Neural cell (in vitro differentiated cells): ENCODE results near the gene NCOR1. TPM values are rescaled to one million over a fixed set of nuclear protein-coding genes. Genes with fewer than 3 reads are reported as not detected.
"Not testable (repeated sequence)": the region's sequence is repeated elsewhere in the genome, so short reads cannot be mapped to it uniquely, and the experiment has no call there.

Source experiments
- H2AFZ ChIP-seq: fragments of 200-600, 300-800 bp; sonication (generic), shearing (Covaris generic); 2 replicates; pipeline ENCODE4 v1.6.0; 2014; ENCODE audit warnings: low read depth, mild to moderate bottlenecking, antibody characterized with exemption, low read length, moderate library complexity
- H3F3A ChIP-seq: fragments of 200-600 bp; shearing (Covaris generic); 2 replicates; pipeline ENCODE4 v1.6.1; 2016; ENCODE audit warnings: mild to moderate bottlenecking, moderate library complexity, mixed read lengths, antibody characterized with exemption, low read length; ENCODE audit not compliant: insufficient read depth, poor library complexity, severe bottlenecking
- H3K27ac ChIP-seq: fragments of 200-600, 300-800 bp; sonication (generic), shearing (Covaris generic); 2 replicates; pipeline ENCODE4 v1.5.1; 2014; ENCODE audit warnings: mild to moderate bottlenecking, low read length, moderate library complexity
- H3K27me3 ChIP-seq: fragments of 300-800, 200-600 bp; sonication (generic), shearing (Covaris generic); 2 replicates; pipeline ENCODE4 v1.6.0; 2014; ENCODE audit warnings: mild to moderate bottlenecking, low read depth, low read length, moderate library complexity; ENCODE audit not compliant: insufficient read depth
- H3K36me3 ChIP-seq: fragments of 300-800, 200-600 bp; sonication (generic), shearing (Covaris generic); 2 replicates; pipeline ENCODE4 v1.5.1; 2014; ENCODE audit warnings: mild to moderate bottlenecking, antibody characterized with exemption, low read length, moderate library complexity; ENCODE audit not compliant: insufficient read depth
- H3K4me2 ChIP-seq: fragments of 300-800, 200-600 bp; sonication (generic), shearing (Covaris generic); 2 replicates; pipeline ENCODE4 v1.6.0; 2014; ENCODE audit warnings: mild to moderate bottlenecking, low read length
- H3K4me3 ChIP-seq: fragments of 300-800, 200-600 bp; sonication (generic), shearing (Covaris generic); 2 replicates; pipeline ENCODE4 v1.5.1; 2014; ENCODE audit warnings: mild to moderate bottlenecking, low read length, moderate library complexity
- H3K79me2 ChIP-seq: fragments of 200-600 bp; shearing (Covaris generic); replicated peaks from 2 replicates; pipeline ENCODE4 v1.6.0; 2014; ENCODE audit warnings: mild to moderate bottlenecking, low read length, moderate library complexity; ENCODE audit not compliant: insufficient read depth
- H3K9ac ChIP-seq: fragments of 300-800, 200-600 bp; sonication (generic), shearing (Covaris generic); 2 replicates; pipeline ENCODE4 v1.6.1; 2016; ENCODE audit warnings: mild to moderate bottlenecking, low read length, mixed read lengths
- H3K9me2 ChIP-seq: fragments of 200-600 bp; shearing (Covaris generic); 2 replicates; pipeline ENCODE4 v1.6.1; 2016; ENCODE audit warnings: mild to moderate bottlenecking, low read length, mixed read lengths; ENCODE audit not compliant: insufficient read depth
- H3K9me3 ChIP-seq: fragments of 200-600, 300-800 bp; sonication (generic), shearing (Covaris generic); 2 replicates; pipeline ENCODE4 v1.6.1; 2016; ENCODE audit warnings: mild to moderate bottlenecking, mixed run types, low read length, moderate library complexity, mixed read lengths
- H4K20me1 ChIP-seq: fragments of 200-600 bp; shearing (Covaris generic); 2 replicates; pipeline ENCODE4 v1.6.1; 2016; ENCODE audit warnings: mild to moderate bottlenecking, mixed run types; ENCODE audit not compliant: insufficient read depth
- EP300 ChIP-seq: fragments of 450-650 bp; conservative IDR thresholded peaks from 2 replicates; pipeline ENCODE4 v1.6.1; 2014; ENCODE audit warnings: antibody characterized with exemption, mild to moderate bottlenecking, moderate library complexity; ENCODE audit not compliant: poor library complexity, severe bottlenecking
- EZH2 ChIP-seq: fragments of 200-600, 300-800 bp; shearing (Covaris generic), sonication (generic); IDR thresholded peaks from 2 replicates; pipeline ENCODE4 v1.6.1; 2014; ENCODE audit warnings: antibody characterized with exemption, low read length, borderline replicate concordance, mild to moderate bottlenecking; ENCODE audit not compliant: insufficient read depth, poor library complexity, severe bottlenecking
- MXI1 ChIP-seq: fragments of 450-650 bp; conservative IDR thresholded peaks from 2 replicates; pipeline ENCODE4 v1.6.1; 2014; ENCODE audit warnings: antibody characterized with exemption, mild to moderate bottlenecking; ENCODE audit not compliant: poor library complexity, severe bottlenecking
- POLR2AphosphoS5 ChIP-seq: IDR thresholded peaks from 2 replicates; pipeline ENCODE4 v1.6.1; 2012
- RAD21 ChIP-seq: fragments of 450-650 bp; conservative IDR thresholded peaks from 2 replicates; pipeline ENCODE4 v1.6.1; 2014; ENCODE audit warnings: antibody characterized with exemption, mild to moderate bottlenecking, moderate library complexity
- SMC3 ChIP-seq: fragments of 450-650 bp; conservative IDR thresholded peaks from 2 replicates; pipeline ENCODE4 v1.6.1; 2014; ENCODE audit warnings: antibody characterized with exemption, mild to moderate bottlenecking, moderate library complexity; ENCODE audit not compliant: poor library complexity
- TAF1 ChIP-seq: IDR thresholded peaks from 2 replicates; pipeline ENCODE4 v1.6.1; 2012; ENCODE audit warnings: low read depth
- polyA plus RNA-seq: library from polyadenylated mRNA; depleted of rRNA; stranded (reverse); fragments of >200 nt; gene quantifications from 2 replicates; pipeline ENCODE4 v1.2.3, GENCODE V29; 2014
- TF ChIP-seq, protein P1 (sequence below): IDR thresholded peaks from 2 replicates; pipeline ENCODE4 v1.6.1; 2012; ENCODE audit warnings: borderline replicate concordance
- TF ChIP-seq, protein P2 (sequence below): fragments of 450-650 bp; IDR thresholded peaks from 2 replicates; pipeline ENCODE4 v1.5.1; 2014; ENCODE audit warnings: antibody characterized with exemption, mild to moderate bottlenecking, moderate library complexity; ENCODE audit not compliant: poor library complexity, severe bottlenecking

The NCOR1 gene
- polyA plus RNA-seq, 1 donor from 2014 or later, result 26.9 TPM

DNA sequence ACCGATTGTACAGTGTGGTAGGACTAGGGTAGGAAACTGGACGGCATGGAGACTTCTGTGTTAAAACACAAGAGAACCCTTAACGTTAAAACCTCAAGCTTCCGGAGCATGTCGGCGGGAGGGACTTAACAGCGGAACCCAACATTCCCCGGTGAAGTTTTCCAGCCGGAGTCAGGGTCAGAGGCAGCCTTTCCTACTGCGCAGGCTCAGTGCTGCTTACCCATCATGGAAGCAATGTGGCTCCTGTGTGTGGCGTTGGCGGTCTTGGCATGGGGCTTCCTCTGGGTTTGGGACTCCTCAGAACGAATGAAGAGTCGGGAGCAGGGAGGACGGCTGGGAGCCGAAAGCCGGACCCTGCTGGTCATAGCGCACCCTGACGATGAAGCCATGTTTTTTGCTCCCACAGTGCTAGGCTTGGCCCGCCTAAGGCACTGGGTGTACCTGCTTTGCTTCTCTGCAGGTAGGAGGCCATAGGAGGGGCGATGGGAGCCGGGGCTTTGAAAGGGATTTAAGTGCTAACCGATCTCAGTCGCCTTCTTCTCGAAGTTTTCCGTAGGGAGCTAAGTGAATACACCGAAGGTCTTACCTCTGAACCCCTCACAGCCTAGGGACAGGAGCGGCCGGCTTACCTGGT lies 1.8 kb upstream of the NCOR1 start, which contains the start of gene PIGL:
Gene PIGL (plus strand): TSS at position 209 of the 634 bp plus-strand sequence. CDS start 17 bp downstream, at position 226.
- Histone ChIP-seq H3K4me2 (peak within 1 kb of the TSS; percentile 85), H3F3A (peaks cover 5% of the 10 kb centered on the region), H3K9ac (peak within 1 kb of the TSS; percentile 91), H4K20me1 (no peaks in the 10 kb centered on the region), H3K4me3 (peak within 1 kb of the TSS; percentile 95), H3K9me3 (no peaks in the 10 kb centered on the region), H3K36me3 (no peaks in the 10 kb centered on the region), H3K27ac (peak within 1 kb of the TSS; percentile 90), H3K9me2 (no peaks in the 10 kb centered on the region), H3K79me2 (peaks cover 37% of the 10 kb centered on the region), H2AFZ (peak within 1 kb of the TSS; percentile 94), H3K27me3 (no peaks in the 10 kb centered on the region)
- peak; percentile 92 for TF ChIP-seq TAF1
- TF ChIP-seq, protein P1, sequence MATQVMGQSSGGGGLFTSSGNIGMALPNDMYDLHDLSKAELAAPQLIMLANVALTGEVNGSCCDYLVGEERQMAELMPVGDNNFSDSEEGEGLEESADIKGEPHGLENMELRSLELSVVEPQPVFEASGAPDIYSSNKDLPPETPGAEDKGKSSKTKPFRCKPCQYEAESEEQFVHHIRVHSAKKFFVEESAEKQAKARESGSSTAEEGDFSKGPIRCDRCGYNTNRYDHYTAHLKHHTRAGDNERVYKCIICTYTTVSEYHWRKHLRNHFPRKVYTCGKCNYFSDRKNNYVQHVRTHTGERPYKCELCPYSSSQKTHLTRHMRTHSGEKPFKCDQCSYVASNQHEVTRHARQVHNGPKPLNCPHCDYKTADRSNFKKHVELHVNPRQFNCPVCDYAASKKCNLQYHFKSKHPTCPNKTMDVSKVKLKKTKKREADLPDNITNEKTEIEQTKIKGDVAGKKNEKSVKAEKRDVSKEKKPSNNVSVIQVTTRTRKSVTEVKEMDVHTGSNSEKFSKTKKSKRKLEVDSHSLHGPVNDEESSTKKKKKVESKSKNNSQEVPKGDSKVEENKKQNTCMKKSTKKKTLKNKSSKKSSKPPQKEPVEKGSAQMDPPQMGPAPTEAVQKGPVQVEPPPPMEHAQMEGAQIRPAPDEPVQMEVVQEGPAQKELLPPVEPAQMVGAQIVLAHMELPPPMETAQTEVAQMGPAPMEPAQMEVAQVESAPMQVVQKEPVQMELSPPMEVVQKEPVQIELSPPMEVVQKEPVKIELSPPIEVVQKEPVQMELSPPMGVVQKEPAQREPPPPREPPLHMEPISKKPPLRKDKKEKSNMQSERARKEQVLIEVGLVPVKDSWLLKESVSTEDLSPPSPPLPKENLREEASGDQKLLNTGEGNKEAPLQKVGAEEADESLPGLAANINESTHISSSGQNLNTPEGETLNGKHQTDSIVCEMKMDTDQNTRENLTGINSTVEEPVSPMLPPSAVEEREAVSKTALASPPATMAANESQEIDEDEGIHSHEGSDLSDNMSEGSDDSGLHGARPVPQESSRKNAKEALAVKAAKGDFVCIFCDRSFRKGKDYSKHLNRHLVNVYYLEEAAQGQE, result peak; percentile 93
- peak; percentile 98 for TF ChIP-seq POLR2AphosphoS5
- TF ChIP-seq EZH2, result no peak
- no peak for TF ChIP-seq SMC3
- TF ChIP-seq EP300, result peak; percentile 22
- TF ChIP-seq, protein P2, sequence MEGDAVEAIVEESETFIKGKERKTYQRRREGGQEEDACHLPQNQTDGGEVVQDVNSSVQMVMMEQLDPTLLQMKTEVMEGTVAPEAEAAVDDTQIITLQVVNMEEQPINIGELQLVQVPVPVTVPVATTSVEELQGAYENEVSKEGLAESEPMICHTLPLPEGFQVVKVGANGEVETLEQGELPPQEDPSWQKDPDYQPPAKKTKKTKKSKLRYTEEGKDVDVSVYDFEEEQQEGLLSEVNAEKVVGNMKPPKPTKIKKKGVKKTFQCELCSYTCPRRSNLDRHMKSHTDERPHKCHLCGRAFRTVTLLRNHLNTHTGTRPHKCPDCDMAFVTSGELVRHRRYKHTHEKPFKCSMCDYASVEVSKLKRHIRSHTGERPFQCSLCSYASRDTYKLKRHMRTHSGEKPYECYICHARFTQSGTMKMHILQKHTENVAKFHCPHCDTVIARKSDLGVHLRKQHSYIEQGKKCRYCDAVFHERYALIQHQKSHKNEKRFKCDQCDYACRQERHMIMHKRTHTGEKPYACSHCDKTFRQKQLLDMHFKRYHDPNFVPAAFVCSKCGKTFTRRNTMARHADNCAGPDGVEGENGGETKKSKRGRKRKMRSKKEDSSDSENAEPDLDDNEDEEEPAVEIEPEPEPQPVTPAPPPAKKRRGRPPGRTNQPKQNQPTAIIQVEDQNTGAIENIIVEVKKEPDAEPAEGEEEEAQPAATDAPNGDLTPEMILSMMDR, result no peak
- no peak for TF ChIP-seq RAD21
- TF ChIP-seq MXI1, result peak; percentile 96

DNA sequence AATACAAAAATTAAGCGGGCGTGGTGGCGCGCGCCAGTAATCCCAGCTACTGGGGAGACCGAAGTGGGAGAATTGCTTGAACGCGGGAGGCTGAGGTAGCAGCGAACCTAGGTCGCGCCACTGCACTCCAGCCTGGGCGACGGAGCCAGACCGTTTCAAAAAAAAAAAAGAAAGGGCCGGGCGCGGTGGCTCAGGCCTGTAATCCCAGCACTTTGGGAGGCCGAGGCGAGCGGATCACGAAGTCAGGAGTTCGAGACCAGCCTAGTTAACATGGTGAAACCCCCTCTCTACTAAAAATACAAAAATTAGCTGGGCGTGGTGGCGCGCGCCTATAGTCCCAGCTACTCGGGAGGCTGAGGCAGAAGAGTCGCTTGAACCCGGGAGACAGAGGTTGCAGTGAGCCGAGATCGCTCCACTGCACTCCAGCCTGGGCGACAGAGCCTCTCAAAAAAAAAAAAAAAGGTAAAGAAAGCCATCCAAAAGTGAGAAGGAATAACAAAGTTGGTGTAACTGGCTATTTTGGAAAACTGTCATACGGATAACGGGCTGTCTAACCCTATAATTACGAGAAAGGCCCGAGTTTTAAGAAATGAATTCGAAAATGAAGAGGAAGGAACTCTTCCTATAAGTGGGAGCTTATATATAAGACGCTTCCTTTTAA lies 1.1 kb upstream of the NCOR1 start:
- not testable (repeated sequence) for H4K20me1 ChIP-seq, H3K27me3 ChIP-seq, H3K36me3 ChIP-seq, H3F3A ChIP-seq, H3K9me2 ChIP-seq, H3K9me3 ChIP-seq
- Histone ChIP-seq H3K4me3 (peak overlapping the region; percentile 95), H3K79me2 (peaks cover 43% of the 10 kb centered on the region), H2AFZ (peak overlapping the region; percentile 67), H3K9ac (peak overlapping the region; percentile 91), H3K4me2 (peak overlapping the region; percentile 62), H3K27ac (peak overlapping the region; percentile 90)
